Nephron (organoid): ENCODE data around the gene HOXB6.

Source experiments
- H3K27ac Mint-ChIP-seq, 3 experiments: 2 replicates each; pipeline ENCODE4 v1.8.0; 2020; ENCODE audit warnings: mixed read lengths in 3 of 3, mild to moderate bottlenecking in 2 of 3, moderate library complexity in 1 of 3
- H3K27me3 Mint-ChIP-seq: 2 replicates; pipeline ENCODE4 v1.8.0; 2021; ENCODE audit warnings: low read depth, mild to moderate bottlenecking, moderate library complexity, mixed read lengths
- H3K36me3 Mint-ChIP-seq: 2 replicates; pipeline ENCODE4 v1.8.0; 2020; ENCODE audit warnings: low read depth, mixed read lengths
- H3K4me1 Mint-ChIP-seq: 2 replicates; pipeline ENCODE4 v1.8.0; 2020; ENCODE audit warnings: mixed read lengths
- H3K4me3 Mint-ChIP-seq, 3 experiments: 2 replicates each; pipeline ENCODE4 v1.8.0; 2020; ENCODE audit warnings: mild to moderate bottlenecking in 3 of 3, mixed read lengths in 3 of 3, moderate library complexity in 2 of 3
- H3K9me3 Mint-ChIP-seq: 2 replicates; pipeline ENCODE4 v1.8.0; 2020; ENCODE audit warnings: mixed read lengths
- TF ChIP-seq, protein P1 (sequence below), 3 experiments: fragments of 200-600 bp; sonication (generic); IDR thresholded peaks; one replicate each; pipeline ENCODE4 v1.5.0; 2021; ENCODE audit warnings: antibody characterized with exemption in 3 of 3; ENCODE audit not compliant: unreplicated experiment in 3 of 3

HOXB6 gene

DNA sequence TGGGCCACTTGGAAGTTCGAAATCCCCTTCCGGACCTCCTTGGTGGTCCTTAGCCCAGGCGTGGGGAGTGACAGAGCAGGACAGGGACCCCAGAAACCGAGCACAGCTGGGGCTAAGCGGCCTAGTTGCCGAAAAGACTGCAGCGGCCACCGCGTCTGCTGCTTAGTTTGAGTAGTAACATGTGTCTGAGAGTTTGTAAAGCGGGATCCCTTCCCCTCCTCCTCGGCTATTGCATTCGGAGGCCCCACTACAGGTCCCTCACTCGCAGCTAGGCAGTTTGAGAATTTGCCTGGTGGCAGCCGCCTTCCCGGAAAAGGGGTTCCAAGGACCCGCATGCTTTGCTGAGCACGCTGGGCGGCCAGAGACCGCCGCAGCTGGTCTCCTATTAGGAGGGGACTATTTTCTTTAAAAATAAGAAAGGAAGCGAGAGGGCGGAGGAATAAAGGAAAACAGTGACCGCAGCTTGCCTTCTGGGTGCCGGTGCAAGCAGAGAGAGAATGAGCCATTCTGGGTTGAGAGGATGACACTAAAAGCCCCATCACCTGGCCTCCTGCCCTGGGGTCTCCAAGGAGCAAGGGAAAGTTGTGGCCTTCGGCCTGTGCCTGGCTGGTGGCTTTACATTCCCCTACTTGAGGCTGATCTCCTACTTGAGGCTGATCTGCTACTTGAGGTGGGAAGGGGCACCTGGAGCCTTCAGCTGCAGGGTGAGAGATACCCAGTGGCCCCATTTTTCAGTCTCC, 10.1 kb downstream of the HOXB6 start:
- Mint-ChIP-seq H3K27ac (peak overlapping the region in 1 of 3 experiments; percentile 92), H3K27me3 (peaks cover 91% of the 10 kb centered on the region), H3K9me3 (no peaks in the 10 kb centered on the region), H3K4me1 (peaks cover 84% of the 10 kb centered on the region), H3K4me3 (peak overlapping the region; percentile 91 to 98 (median 94)), H3K36me3 (peaks cover 60% of the 10 kb centered on the region)
- TF ChIP-seq, protein P1, sequence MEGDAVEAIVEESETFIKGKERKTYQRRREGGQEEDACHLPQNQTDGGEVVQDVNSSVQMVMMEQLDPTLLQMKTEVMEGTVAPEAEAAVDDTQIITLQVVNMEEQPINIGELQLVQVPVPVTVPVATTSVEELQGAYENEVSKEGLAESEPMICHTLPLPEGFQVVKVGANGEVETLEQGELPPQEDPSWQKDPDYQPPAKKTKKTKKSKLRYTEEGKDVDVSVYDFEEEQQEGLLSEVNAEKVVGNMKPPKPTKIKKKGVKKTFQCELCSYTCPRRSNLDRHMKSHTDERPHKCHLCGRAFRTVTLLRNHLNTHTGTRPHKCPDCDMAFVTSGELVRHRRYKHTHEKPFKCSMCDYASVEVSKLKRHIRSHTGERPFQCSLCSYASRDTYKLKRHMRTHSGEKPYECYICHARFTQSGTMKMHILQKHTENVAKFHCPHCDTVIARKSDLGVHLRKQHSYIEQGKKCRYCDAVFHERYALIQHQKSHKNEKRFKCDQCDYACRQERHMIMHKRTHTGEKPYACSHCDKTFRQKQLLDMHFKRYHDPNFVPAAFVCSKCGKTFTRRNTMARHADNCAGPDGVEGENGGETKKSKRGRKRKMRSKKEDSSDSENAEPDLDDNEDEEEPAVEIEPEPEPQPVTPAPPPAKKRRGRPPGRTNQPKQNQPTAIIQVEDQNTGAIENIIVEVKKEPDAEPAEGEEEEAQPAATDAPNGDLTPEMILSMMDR (IDR thresholded peaks at IDR 0.05; ENCODE audit: unreplicated experiment in 3 of 3) = no peak

DNA sequence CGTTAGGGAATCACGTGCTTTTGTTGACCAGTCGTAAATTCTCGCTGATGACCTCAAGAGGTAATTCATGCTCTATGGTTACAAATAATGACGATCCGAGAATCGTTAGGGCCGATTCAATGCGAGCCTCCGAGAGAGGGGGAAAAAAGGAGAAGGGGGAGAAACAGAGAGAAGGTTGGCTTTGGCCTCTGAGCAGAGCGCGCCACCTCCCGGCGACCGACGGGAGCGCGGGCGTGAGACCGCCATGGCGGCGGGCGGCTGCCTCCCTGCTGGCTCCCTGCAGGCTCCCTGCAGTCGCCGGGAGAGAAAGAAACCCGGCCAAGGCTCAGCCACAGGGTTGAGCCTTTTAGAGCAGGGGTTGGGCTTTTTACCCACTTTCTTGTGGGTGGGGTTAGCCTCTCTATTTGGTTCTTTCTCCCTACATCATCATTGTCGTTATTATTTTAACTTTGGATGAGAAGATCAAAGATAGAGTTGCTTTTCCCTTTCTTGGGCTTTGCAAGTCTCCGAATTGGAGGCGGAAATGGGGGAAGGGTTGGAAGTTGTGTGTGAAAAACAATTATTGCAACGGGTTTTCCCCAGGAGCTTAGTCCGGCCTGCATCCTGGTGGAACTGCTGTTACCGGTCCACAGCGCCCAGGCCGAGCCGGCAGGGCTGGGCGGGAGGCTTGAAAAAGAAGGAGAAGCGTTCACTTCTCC, 10.8 kb downstream of the HOXB6 start:
- Mint-ChIP-seq H3K36me3 (peaks cover 62% of the 10 kb centered on the region), H3K4me1 (peaks cover 82% of the 10 kb centered on the region), H3K27ac (peak overlapping the region in 1 of 3 experiments; percentile 92), H3K27me3 (peaks cover 90% of the 10 kb centered on the region), H3K9me3 (no peaks in the 10 kb centered on the region), H3K4me3 (peak overlapping the region; percentile 91 to 98 (median 94))
- TF ChIP-seq, protein P1 (IDR thresholded peaks at IDR 0.05; ENCODE audit: unreplicated experiment in 3 of 3) = peak; percentile 94 to 97 (median 95)

DNA sequence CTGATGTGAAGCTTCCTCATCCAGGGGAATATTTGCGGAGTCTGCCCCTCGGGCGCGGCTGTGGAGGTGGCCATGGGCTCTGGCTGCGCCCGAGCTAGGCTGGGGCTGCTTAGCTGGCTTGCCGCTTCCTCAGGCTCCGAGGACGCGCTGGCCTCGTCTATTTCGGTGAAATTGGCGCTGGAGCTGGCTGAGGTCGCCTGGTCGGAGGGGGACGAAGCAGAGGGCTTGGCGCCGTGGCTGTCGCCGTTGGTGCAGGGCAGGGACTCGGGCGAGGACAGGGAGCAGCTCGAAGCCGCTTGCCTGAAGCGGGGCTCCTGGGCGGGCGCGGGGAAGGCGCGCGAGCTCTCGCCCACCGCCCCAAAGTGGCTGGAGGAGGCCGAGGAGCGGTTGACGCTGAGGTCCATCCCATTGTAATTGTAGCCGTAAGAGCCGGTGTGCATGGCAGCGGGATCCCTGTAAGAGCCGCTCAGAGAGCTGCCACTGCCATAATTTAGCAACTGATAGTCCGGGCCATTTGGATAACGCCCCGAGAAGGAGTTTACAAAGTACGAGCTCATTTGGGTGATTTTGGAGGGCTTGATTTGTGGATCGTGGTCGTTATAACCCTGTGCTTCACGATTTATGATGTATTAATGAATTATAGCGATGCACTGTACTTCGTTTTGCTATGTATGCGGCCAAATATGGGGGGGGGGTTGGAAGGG, 11.5 kb downstream of the HOXB6 start, which contains the start of gene HOXB5:
HOXB5 (minus strand) TSS at position 654 of the 704 bp plus-strand sequence; CDS start at position 557, 97 bp downstream.
- Mint-ChIP-seq H3K4me1 (peaks cover 81% of the 10 kb centered on the region), H3K9me3 (no peaks in the 10 kb centered on the region), H3K27me3 (peaks cover 90% of the 10 kb centered on the region), H3K27ac (peak within 1 kb of the TSS in 1 of 3 experiments; percentile 92), H3K4me3 (peak within 1 kb of the TSS; percentile 91 to 98 (median 94)), H3K36me3 (peaks cover 67% of the 10 kb centered on the region)
- TF ChIP-seq, protein P1 (IDR thresholded peaks at IDR 0.05; ENCODE audit: unreplicated experiment in 3 of 3) = no peak

DNA sequence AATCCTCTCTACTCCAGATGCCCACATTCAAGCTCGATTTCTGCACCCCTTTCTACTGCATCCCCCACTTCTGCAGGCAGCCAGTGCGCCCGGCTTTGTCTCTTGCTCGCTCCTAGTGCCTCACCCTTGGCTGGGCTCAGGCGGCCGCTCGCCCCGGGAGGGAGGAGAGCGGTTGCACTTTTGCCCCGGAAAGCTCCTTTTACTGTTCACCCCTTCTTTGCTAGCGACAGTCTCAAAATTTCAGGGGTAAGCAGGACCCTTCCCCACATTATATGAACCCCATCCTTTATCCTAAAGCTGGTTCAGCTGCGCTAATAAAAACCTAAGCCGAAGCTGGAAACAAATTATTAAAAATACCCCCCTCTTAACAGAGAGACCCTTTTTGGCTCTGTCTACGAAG, 12.2 kb downstream of the HOXB6 start:
- TF ChIP-seq, protein P1 (IDR thresholded peaks at IDR 0.05; ENCODE audit: unreplicated experiment in 3 of 3) = no peak
- Mint-ChIP-seq H3K4me3 (peak overlapping the region; percentile 91 to 98 (median 94)), H3K4me1 (peaks cover 82% of the 10 kb centered on the region), H3K27me3 (peaks cover 90% of the 10 kb centered on the region), H3K36me3 (peaks cover 71% of the 10 kb centered on the region), H3K9me3 (no peaks in the 10 kb centered on the region), H3K27ac (peak overlapping the region in 1 of 3 experiments; percentile 92)

DNA sequence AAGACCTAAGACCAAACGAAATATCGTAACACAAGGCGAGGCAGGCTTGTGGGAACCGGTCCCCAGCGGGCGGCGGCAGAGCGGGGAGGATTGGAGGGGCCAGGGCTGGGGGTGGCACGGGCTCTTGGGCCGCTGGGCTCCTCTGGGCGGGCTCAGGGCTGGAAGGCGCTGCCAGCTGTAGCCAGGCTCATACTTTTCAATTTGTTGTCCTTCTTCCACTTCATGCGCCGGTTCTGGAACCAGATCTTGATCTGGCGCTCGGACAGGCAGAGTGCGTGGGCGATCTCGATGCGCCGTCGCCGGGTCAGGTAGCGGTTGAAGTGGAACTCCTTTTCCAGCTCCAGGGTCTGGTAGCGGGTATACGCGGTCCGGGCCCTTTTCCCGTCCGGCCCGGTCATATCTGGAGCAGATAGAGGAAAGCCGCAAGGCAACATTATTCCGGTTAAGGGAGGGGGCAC, 12.7 kb downstream of the HOXB6 start:
- H3K27me3 Mint-ChIP-seq = peaks cover 90% of the 10 kb centered on the region
- peaks cover 87% of the 10 kb centered on the region for H3K4me1 Mint-ChIP-seq
- no peaks in the 10 kb centered on the region for H3K9me3 Mint-ChIP-seq

More for the DNA sequence above, 12.7 kb downstream of the HOXB6 start:
- Mint-ChIP-seq H3K4me3 (peak overlapping the region; percentile 91 to 98 (median 94)), H3K36me3 (peaks cover 74% of the 10 kb centered on the region), H3K27ac (peak overlapping the region in 1 of 3 experiments; percentile 92)
- TF ChIP-seq, protein P1 (IDR thresholded peaks at IDR 0.05; ENCODE audit: unreplicated experiment in 3 of 3) = no peak
